ENCODE measurements around the gene OR7C1. TPM values are rescaled to one million over a fixed set of nuclear protein-coding genes. Genes with fewer than 3 reads are reported as not detected.
"Not testable (repeated sequence)": the region's sequence is repeated elsewhere in the genome, so short reads cannot be mapped to it uniquely, and the experiment has no call there.

OR7C1 gene
- total and polyA plus RNA-seq, 2 of the 8 experiments (the other 6 are each of a cell fraction or from before 2014, with no cell fraction given): not detected

- H3K79me2 ChIP-seq (ENCODE audit: control insufficient read depth in 1 of 2, insufficient read depth in 2 of 2, low read length in 2 of 2); H3K79me1 ChIP-seq (ENCODE audit: low read depth, low read length); H2AK5ac ChIP-seq (ENCODE audit: low read depth, low read length); H2BK20ac ChIP-seq (ENCODE audit: low read length); POLR2A ChIA-PET (ENCODE audit: partially characterized antibody); H3K9ac ChIP-seq (replicated peaks in 1 of 4; ENCODE audit: extremely low read depth in 1 of 4, low read depth in 3 of 4, low read length in 3 of 4); H4K91ac ChIP-seq (replicated peaks; ENCODE audit: insufficient read length, low read length); H3K27me3 ChIP-seq (replicated peaks in 1 of 4; ENCODE audit: control insufficient read depth in 3 of 4, extremely low read depth in 1 of 4, insufficient read depth in 3 of 4, low read length in 3 of 4); H4K5ac ChIP-seq (ENCODE audit: insufficient read length, low read depth, low read length); H3K27ac ChIP-seq (ENCODE audit: low read depth, low read length); H3K4me1 ChIP-seq (replicated peaks in 1 of 4; ENCODE audit: control insufficient read depth in 3 of 4, insufficient read depth in 4 of 4, low read length in 3 of 4); H3K23ac ChIP-seq (ENCODE audit: insufficient read length); H3K4ac ChIP-seq (replicated peaks; ENCODE audit: insufficient read length, low read depth, low read length); H4K20me1 ChIP-seq (replicated peaks in 1 of 2; ENCODE audit: control insufficient read depth in 1 of 2, insufficient read depth in 2 of 2, low read length in 2 of 2); H2BK120ac ChIP-seq (replicated peaks; ENCODE audit: low read depth, low read length); H2BK5ac ChIP-seq (ENCODE audit: low read depth, low read length); DNase-seq (ENCODE audit: low read depth in 1 of 2, low spot score in 2 of 2); H2AFZ ChIP-seq (ENCODE audit: low read length); H3K36me3 ChIP-seq (ENCODE audit: control insufficient read depth in 2 of 4, insufficient read depth in 4 of 4, low read length in 3 of 4); H3K18ac ChIP-seq (ENCODE audit: extremely low read depth, low read length); H4K8ac ChIP-seq (ENCODE audit: extremely low read depth, insufficient read depth, low read length); H3K9me3 ChIP-seq (ENCODE audit: insufficient read depth in 2 of 2, low read depth in 1 of 2, low read length in 1 of 2); H3K4me3 ChIP-seq (ENCODE audit: extremely low read depth in 1 of 4, insufficient read depth in 2 of 4, low read depth in 3 of 4, low read length in 4 of 4); H2BK12ac ChIP-seq (ENCODE audit: low read depth, low read length); H3K23me2 ChIP-seq (ENCODE audit: low read depth, low read length); H3K4me2 ChIP-seq (ENCODE audit: insufficient read depth in 1 of 2, low read depth in 2 of 2, low read length in 2 of 2); H3K56ac ChIP-seq (replicated peaks; ENCODE audit: insufficient read length, low read depth, low read length); H3K14ac ChIP-seq (ENCODE audit: insufficient read length); H2BK15ac ChIP-seq (ENCODE audit: low read length): not testable (repeated sequence)
- WGBS, 2 experiments (ENCODE audit: extremely low coverage in 1 of 2, insufficient coverage in 1 of 2, insufficient read length in 1 of 2, insufficient replicate concordance in 2 of 2, low coverage in 1 of 2, low lambda C conversion rate in 2 of 2, missing lambda C conversion rate in 1 of 2): 90% methylated on average over 6 of the region's 6 CpGs; no CpG with 5 or more reads in 1 of the 2 experiments
- peak; percentile 50 for FAIRE-seq
- CTCF ChIA-PET (ENCODE audit: partially characterized antibody): interaction anchor here (1.7 kb wide), 1 partner anchor 19 kb away, joined by 5 read pairs; no protein-coding TSS in a partner anchor
Measured at GRCh38 chr19:14792250-14792649, 42.7 kb downstream of the OR7C1 start.

All from H1 (cell line).